Stomach (tissue), 4 donors: Measurements from ENCODE around the gene OR6K6.

ENCODE experiments used
- CTCF ChIP-seq, 7 experiments: fragments of 450-650 bp in 4 of 7; fragments of 200-600 bp in 3 of 7; sonication (generic) in 3 of 7; IDR thresholded peaks; one replicate each; pipeline ENCODE4 v1.5.1; 2016 to 2019; ENCODE audit warnings: antibody characterized with exemption in 7 of 7, control low read depth in 2 of 7, mild to moderate bottlenecking in 1 of 7
- EP300 ChIP-seq: sonication (generic); formaldehyde crosslinking; IDR thresholded peaks from one replicate; pipeline ENCODE4 v1.6.1; 2017; ENCODE audit warnings: antibody characterized with exemption
- POLR2A ChIP-seq, 4 donors: fragments of 450-650 bp; IDR thresholded peaks; one replicate each; pipeline ENCODE4 v1.6.1; 2016; ENCODE audit warnings: antibody characterized with exemption in 4 of 4, control low read depth in 2 of 4, mild to moderate bottlenecking in 1 of 4, moderate library complexity in 1 of 4
- POLR2AphosphoS5 ChIP-seq, 3 donors: sonication (generic); formaldehyde crosslinking; IDR thresholded peaks; one replicate each; pipeline ENCODE4 v1.6.1; 2016; ENCODE audit warnings: antibody characterized with exemption in 3 of 3

- no peak for TF ChIP-seq CTCF (IDR thresholded peaks at IDR 0.05)
- TF ChIP-seq POLR2A (IDR thresholded peaks at IDR 0.05) = no peak
- no peak for TF ChIP-seq POLR2AphosphoS5 (IDR thresholded peaks at IDR 0.05)
- no peak for TF ChIP-seq EP300
Observed at GRCh38 chr1:158719664-158720063, 34.9 kb upstream of the OR6K6 start.
